HFFc6 (cell line): ENCODE results near the gene WDR48. TPM values are rescaled to one million over a fixed set of nuclear protein-coding genes. Genes with fewer than 3 reads are reported as not detected.

ENCODE experiments used
- DNase-seq: peaks from one replicate; pipeline ENCODE4 v3.0.0-alpha.2; 2018
- H3K27ac Mint-ChIP-seq: 2 replicates; pipeline ENCODE4 v1.8.0; 2020; ENCODE audit warnings: mild to moderate bottlenecking, mixed read lengths
- H3K27me3 Mint-ChIP-seq: 2 replicates; pipeline ENCODE4 v1.8.0; 2021; ENCODE audit warnings: mild to moderate bottlenecking, moderate library complexity, mixed read lengths; ENCODE audit not compliant: insufficient read depth
- H3K36me3 Mint-ChIP-seq: 2 replicates; pipeline ENCODE4 v1.8.0; 2021; ENCODE audit warnings: low read depth, mixed read lengths
- H3K4me1 Mint-ChIP-seq: 2 replicates; pipeline ENCODE4 v1.8.0; 2020; ENCODE audit warnings: low read depth, mixed read lengths
- H3K4me3 Mint-ChIP-seq: 2 replicates; pipeline ENCODE4 v1.8.0; 2020; ENCODE audit warnings: mild to moderate bottlenecking, moderate library complexity, mixed read lengths
- H3K9me3 Mint-ChIP-seq: 2 replicates; pipeline ENCODE4 v1.8.0; 2020; ENCODE audit warnings: mild to moderate bottlenecking, mixed read lengths
- total RNA-seq, 6 experiments: library from RNA; stranded (reverse); fragmentation: NEBNext Ultra II Directional; extraction: Animal tissue kit (Norgen Biotek cat#: 25700); gene quantifications; 2 replicates in 1 of 6; 3 replicates in 5 of 6; pipeline ENCODE4 v1.2.3, GENCODE V29; 2021
- TF ChIP-seq, protein P1 (sequence below): fragments of 200-600 bp; sonication (generic); IDR thresholded peaks from 2 replicates; pipeline ENCODE4 v1.5.0; 2021; ENCODE audit warnings: antibody characterized with exemption, mild to moderate bottlenecking

WDR48 gene
- total RNA-seq, 6 experiments from 2014 or later, result 25.7 to 29.1 (median 28.1) TPM

DNA sequence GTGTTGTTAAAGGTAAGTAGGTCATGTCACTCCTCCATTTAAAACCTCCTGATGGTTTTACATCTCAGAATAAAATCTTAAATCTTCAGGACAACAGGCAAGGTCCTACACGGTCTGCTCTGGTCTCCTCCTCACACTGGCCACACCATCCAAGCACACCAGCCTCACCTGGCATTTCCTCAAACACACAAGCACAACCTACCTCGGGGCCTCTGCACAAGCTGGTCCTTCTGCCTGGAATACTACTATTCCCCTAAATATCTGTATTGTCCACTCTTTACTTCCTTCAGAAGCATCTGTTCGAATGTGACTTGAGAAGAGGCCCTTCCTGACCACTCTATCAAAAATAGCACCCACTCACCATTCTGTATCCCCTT lies 53.9 kb downstream of the WDR48 start:
- Mint-ChIP-seq H3K4me1 (peaks cover 37% of the 10 kb centered on the region), H3K27ac (peak overlapping the region; percentile 65; the same call in 1 of the 2 replicates), H3K36me3 (no peaks in the 10 kb centered on the region; the same call in 1 of the 2 replicates), H3K4me3 (peak overlapping the region; percentile 98), H3K27me3 (no peaks in the 10 kb centered on the region; the same call in 1 of the 2 replicates), H3K9me3 (no peaks in the 10 kb centered on the region)
- no peak for DNase-seq
- TF ChIP-seq, protein P1, sequence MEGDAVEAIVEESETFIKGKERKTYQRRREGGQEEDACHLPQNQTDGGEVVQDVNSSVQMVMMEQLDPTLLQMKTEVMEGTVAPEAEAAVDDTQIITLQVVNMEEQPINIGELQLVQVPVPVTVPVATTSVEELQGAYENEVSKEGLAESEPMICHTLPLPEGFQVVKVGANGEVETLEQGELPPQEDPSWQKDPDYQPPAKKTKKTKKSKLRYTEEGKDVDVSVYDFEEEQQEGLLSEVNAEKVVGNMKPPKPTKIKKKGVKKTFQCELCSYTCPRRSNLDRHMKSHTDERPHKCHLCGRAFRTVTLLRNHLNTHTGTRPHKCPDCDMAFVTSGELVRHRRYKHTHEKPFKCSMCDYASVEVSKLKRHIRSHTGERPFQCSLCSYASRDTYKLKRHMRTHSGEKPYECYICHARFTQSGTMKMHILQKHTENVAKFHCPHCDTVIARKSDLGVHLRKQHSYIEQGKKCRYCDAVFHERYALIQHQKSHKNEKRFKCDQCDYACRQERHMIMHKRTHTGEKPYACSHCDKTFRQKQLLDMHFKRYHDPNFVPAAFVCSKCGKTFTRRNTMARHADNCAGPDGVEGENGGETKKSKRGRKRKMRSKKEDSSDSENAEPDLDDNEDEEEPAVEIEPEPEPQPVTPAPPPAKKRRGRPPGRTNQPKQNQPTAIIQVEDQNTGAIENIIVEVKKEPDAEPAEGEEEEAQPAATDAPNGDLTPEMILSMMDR, result no peak

GRCh38 chr3:39106281-39106811 lies 54.5 kb downstream of the WDR48 start:
- H3K27ac Mint-ChIP-seq, result peak overlapping the region; percentile 65
- H3K4me3 Mint-ChIP-seq, result peak overlapping the region; percentile 98
- peak; percentile 63 for DNase-seq
- H3K27me3 Mint-ChIP-seq, result no peaks in the 10 kb centered on the region; the same call in 1 of the 2 replicates
- H3K4me1 Mint-ChIP-seq, result peaks cover 33% of the 10 kb centered on the region
- no peaks in the 10 kb centered on the region; the same call in 1 of the 2 replicates for H3K36me3 Mint-ChIP-seq
- no peaks in the 10 kb centered on the region for H3K9me3 Mint-ChIP-seq
- TF ChIP-seq, protein P1, result no peak

DNA sequence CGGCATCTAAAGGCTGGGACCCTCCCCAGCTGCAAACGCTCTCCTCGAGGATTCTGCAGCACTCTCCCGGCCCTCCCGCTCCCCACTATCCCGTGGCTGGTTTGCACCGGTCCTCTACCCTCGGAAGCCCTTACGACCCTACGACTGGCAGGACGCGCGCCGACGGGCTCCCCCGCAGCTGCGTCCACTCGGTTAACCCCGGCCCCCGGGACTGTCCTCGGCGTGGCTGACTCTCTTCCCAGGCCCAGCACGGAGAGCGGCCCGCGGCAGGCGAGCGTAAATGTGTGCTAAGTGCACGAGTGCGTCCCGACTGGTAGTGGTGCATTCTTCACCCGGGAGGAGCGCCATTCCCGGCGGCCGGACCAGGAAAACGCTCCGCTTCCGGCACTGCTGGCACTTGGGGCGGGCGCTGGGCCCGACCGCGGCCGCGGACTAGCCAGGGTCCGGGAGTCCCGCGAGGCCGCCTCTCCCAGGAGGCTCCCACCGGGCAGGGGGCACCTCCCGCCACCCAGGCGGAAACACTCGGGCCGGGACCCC lies 55.1 kb downstream of the WDR48 start:
- Mint-ChIP-seq H3K27me3 (no peaks in the 10 kb centered on the region; the same call in 1 of the 2 replicates), H3K4me3 (peak overlapping the region; percentile 98), H3K36me3 (no peaks in the 10 kb centered on the region; the same call in 1 of the 2 replicates), H3K27ac (peak overlapping the region; percentile 65), H3K4me1 (peaks cover 31% of the 10 kb centered on the region), H3K9me3 (no peaks in the 10 kb centered on the region)
- TF ChIP-seq, protein P1, result peak; percentile 21; the same call in 1 of the 2 replicates
- DNase-seq, result peak; percentile 26

- no peaks in the 10 kb centered on the region; the same call in 1 of the 2 replicates for H3K36me3 Mint-ChIP-seq
- TF ChIP-seq, protein P1, result 0 out of 2 replicates have a peak, but pooled peaks have one; percentile 7
- peak within 1 kb of the TSS; percentile 98 for H3K4me3 Mint-ChIP-seq
- peak within 1 kb of the TSS; percentile 96 for H3K27ac Mint-ChIP-seq
- H3K4me1 Mint-ChIP-seq, result peaks cover 31% of the 10 kb centered on the region
- H3K9me3 Mint-ChIP-seq, result no peaks in the 10 kb centered on the region
- peak; percentile 85 for DNase-seq
- H3K27me3 Mint-ChIP-seq, result no peaks in the 10 kb centered on the region; the same call in 1 of the 2 replicates
Observed at GRCh38 chr3:39107388-39108199, 55.8 kb downstream of the WDR48 start, which contains the start of the genes GORASP1 and TTC21A. GORASP1 (minus strand) TSS chr3:39107627; CDS start chr3:39107541, 86 bp downstream. TTC21A (plus strand) TSS chr3:39107680; CDS start chr3:39107838, 158 bp downstream.

DNA sequence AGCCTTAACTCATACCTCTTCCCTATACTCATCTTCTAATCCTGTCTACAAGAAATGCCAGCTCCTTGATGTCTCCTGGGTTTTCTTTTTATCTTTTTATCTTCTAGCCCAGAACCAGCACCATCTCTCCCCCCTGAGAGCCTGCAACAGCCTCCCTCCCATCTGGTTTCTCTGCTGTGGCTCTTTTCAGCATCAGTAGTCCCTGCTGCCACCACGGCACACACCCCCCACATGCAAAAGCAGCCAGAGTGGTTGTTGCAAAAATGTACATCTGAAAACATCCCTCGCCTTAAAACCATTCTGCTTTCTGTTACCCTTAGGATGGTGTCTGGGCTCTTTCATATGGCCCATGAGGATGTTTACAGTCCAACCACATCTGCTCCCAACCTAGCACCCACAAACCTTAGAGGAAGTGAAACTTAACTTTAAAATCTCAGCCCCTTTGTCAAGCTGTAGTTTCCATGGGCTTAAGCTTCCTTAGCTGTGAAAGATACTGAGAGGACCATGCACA lies 56.4 kb downstream of the WDR48 start:
- H3K27me3 Mint-ChIP-seq, result no peaks in the 10 kb centered on the region; the same call in 1 of the 2 replicates
- H3K4me1 Mint-ChIP-seq, result peaks cover 31% of the 10 kb centered on the region
- TF ChIP-seq, protein P1, result no peak
- peak overlapping the region; percentile 96 for H3K27ac Mint-ChIP-seq
- H3K9me3 Mint-ChIP-seq, result no peaks in the 10 kb centered on the region
- no peak for DNase-seq
- no peaks in the 10 kb centered on the region for H3K36me3 Mint-ChIP-seq
- H3K4me3 Mint-ChIP-seq, result peak overlapping the region; percentile 94
